Tibial nerve (tissue), 3 donors: ENCODE results near the gene SHISA2.

ENCODE experiments used
- CTCF ChIP-seq, 5 experiments: fragments of 200-600 bp in 3 of 5; fragments of 450-650 bp in 2 of 5; sonication (generic) in 3 of 5; IDR thresholded peaks; one replicate each; pipeline ENCODE4 v1.5.1; 2016 to 2019; ENCODE audit warnings: antibody characterized with exemption in 5 of 5, mild to moderate bottlenecking in 3 of 5, moderate library complexity in 2 of 5
- POLR2A ChIP-seq, 2 donors: fragments of 450-650 bp; IDR thresholded peaks; one replicate each; pipeline ENCODE4 v1.6.1; 2017; ENCODE audit warnings: antibody characterized with exemption in 2 of 2, mild to moderate bottlenecking in 2 of 2, moderate library complexity in 2 of 2

- no peak for TF ChIP-seq CTCF (IDR thresholded peaks at IDR 0.05)
- no peak for TF ChIP-seq POLR2A (IDR thresholded peaks at IDR 0.05)
These were observed 8.5 kb upstream of the SHISA2 start for GRCh38 chr13:26060357-26060756.
